K562 (cell line): ENCODE data around the gene USP2.

Source experiments
- CBX2 ChIP-seq: fragments of 200-600 bp; sonication (generic); IDR thresholded peaks from one replicate; pipeline ENCODE4 v1.6.1; 2012; ENCODE audit warnings: mild to moderate bottlenecking, low read length, inconsistent platforms; ENCODE audit not compliant: insufficient read depth, poor library complexity, severe bottlenecking
- CTCF ChIP-seq, 3 experiments: IDR thresholded peaks in 2 of 3; conservative IDR thresholded peaks in 1 of 3; 2 replicates each; pipeline ENCODE4 v1.5.1; 2011 to 2012; ENCODE audit warnings: low read length in 3 of 3, mild to moderate bottlenecking in 3 of 3, control low read depth in 2 of 3, improper control_type of control experiment in 1 of 3, inconsistent platforms in 1 of 3, low read depth in 1 of 3, mixed read lengths in 1 of 3, moderate library complexity in 1 of 3; ENCODE audit not compliant: insufficient read depth in 2 of 3
- E2F6 ChIP-seq, 2 experiments: IDR thresholded peaks; 2 replicates each; pipeline ENCODE4 v1.6.1; 2011; ENCODE audit warnings: borderline replicate concordance in 1 of 2, control low read depth in 1 of 2, low read depth in 1 of 2, low read length in 1 of 2, mild to moderate bottlenecking in 1 of 2, mixed read lengths in 1 of 2, moderate library complexity in 1 of 2; ENCODE audit not compliant: insufficient read depth in 1 of 2, insufficient read length in 1 of 2, poor library complexity in 1 of 2, severe bottlenecking in 1 of 2; ENCODE audit errors: extremely low read depth in 1 of 2
- HNRNPK ChIP-seq: fragments of 200-400 bp; formaldehyde crosslinking; IDR thresholded peaks from one replicate; pipeline ENCODE4 v1.6.1; 2018; ENCODE audit warnings: mild to moderate bottlenecking, low read depth, low read length; ENCODE audit not compliant: poor library complexity, severe bottlenecking
- HNRNPLL ChIP-seq: fragments of 200-400 bp; formaldehyde crosslinking; IDR thresholded peaks from 2 replicates; pipeline ENCODE4 v1.6.1; 2017; ENCODE audit warnings: low read length, low read depth, mild to moderate bottlenecking; ENCODE audit not compliant: poor library complexity, severe bottlenecking
- MLLT1 ChIP-seq, 2 experiments: fragments of 450-650 bp; IDR thresholded peaks; 2 replicates each; pipeline ENCODE4 v1.6.1; 2016
- RBBP5 ChIP-seq: fragments of 200-600 bp; sonication (generic); IDR thresholded peaks from 2 replicates; pipeline ENCODE4 v1.6.1; 2012; ENCODE audit warnings: borderline replicate concordance, mild to moderate bottlenecking, low read length, control low read depth, inconsistent platforms; ENCODE audit not compliant: insufficient read depth, poor library complexity, severe bottlenecking
- SP1 ChIP-seq: sonication (generic); formaldehyde crosslinking; IDR thresholded peaks from 2 replicates; pipeline ENCODE4 v1.8.1; 2022; ENCODE audit warnings: mild to moderate bottlenecking, missing genetic modification reagents
- SRF ChIP-seq, 2 experiments: fragments of 250-450, 450-650 bp in 1 of 2; sonication (Bioruptor Pico) in 1 of 2; sonication (generic) in 1 of 2; formaldehyde crosslinking; IDR thresholded peaks; 2 replicates each; pipeline versions ENCODE4 v1.5.0 to v1.5.1; 2020 to 2022; ENCODE audit warnings: mild to moderate bottlenecking in 1 of 2, missing genetic modification reagents in 1 of 2
- TCF3 ChIP-seq: sonication (generic); formaldehyde crosslinking; IDR thresholded peaks from 2 replicates; pipeline ENCODE4 v1.4.0; 2020; ENCODE audit warnings: mild to moderate bottlenecking, missing genetic modification reagents
- ZBTB1 ChIP-seq: sonication (generic); formaldehyde crosslinking; IDR thresholded peaks from 2 replicates; pipeline ENCODE4 v1.8.1; 2023; ENCODE audit warnings: missing genetic modification reagents, low read depth, mild to moderate bottlenecking, borderline replicate concordance
- ZFP91 ChIP-seq: sonication (generic); formaldehyde crosslinking; IDR thresholded peaks from 2 replicates; pipeline ENCODE4 v1.8.0; 2022; ENCODE audit warnings: mild to moderate bottlenecking, missing genetic modification reagents
- ZNF184 ChIP-seq: sonication (generic); formaldehyde crosslinking; IDR thresholded peaks from 2 replicates; pipeline ENCODE4 v1.5.0; 2020; ENCODE audit warnings: missing genetic modification reagents
- ZNF740 ChIP-seq, 3 experiments: fragments of 200-800 bp in 1 of 3; sonication (Bioruptor generic) in 1 of 3; sonication (generic) in 1 of 3; formaldehyde crosslinking in 1 of 3; IDR thresholded peaks; 2 replicates each; pipeline versions ENCODE4 v1.6.1 to v1.8.0; 2016 to 2022; ENCODE audit warnings: mild to moderate bottlenecking in 2 of 3, missing compliant biosample characterization in 2 of 3, missing genetic modification characterization in 2 of 3, missing genetic modification reagents in 1 of 3

- TF ChIP-seq CTCF (IDR thresholded peaks at IDR 0.05 in 2 of 3, conservative IDR thresholded peaks at IDR 0.05 in 1 of 3; ENCODE audit: insufficient read depth in 2 of 3, low read depth in 1 of 3, low read length in 3 of 3) (no peak), ZBTB1 (CRISPR knock-in tag) (no peak), CBX2 (no peak), ZNF740 (CRISPR knock-in tag; IDR thresholded peaks at IDR 0.05) (no peak), ZNF740 (tag; IDR thresholded peaks at IDR 0.05) (no peak), RBBP5 (no peak), TCF3 (CRISPR knock-in tag) (peak; percentile 13; the same call in 1 of the 2 replicates), E2F6 (IDR thresholded peaks at IDR 0.05; ENCODE audit: borderline replicate concordance in 1 of 2, extremely low read depth in 1 of 2, insufficient read depth in 1 of 2, insufficient read length in 1 of 2, low read depth in 1 of 2, low read length in 1 of 2, poor library complexity in 1 of 2, severe bottlenecking in 1 of 2) (peak in 1 of 2 experiments; percentile 36), SRF (CRISPR knock-in tag; IDR thresholded peaks at IDR 0.05) (no peak), ZNF184 (CRISPR knock-in tag) (no peak), MLLT1 (IDR thresholded peaks at IDR 0.05) (no peak), HNRNPLL (no peak), ZFP91 (CRISPR knock-in tag) (no peak), SP1 (CRISPR knock-in tag) (no peak), HNRNPK (no peak)
Observed at GRCh38 chr11:119361056-119361787, 20.3 kb downstream of the USP2 start.
